GM18951 (cell line): Measurements from ENCODE around the gene PKP2.

Experiments used
- POLR2A ChIP-seq: IDR thresholded peaks from 4 replicates; pipeline ENCODE4 v1.6.1; 2011; ENCODE audit warnings: mild to moderate bottlenecking; ENCODE audit not compliant: insufficient read length, insufficient read depth; ENCODE audit errors: extremely low read depth
- in situ Hi-C: fragments of 300-500 bp; cut with MboI; formaldehyde crosslinking; loops from one replicate; pipeline ENCODE4 v1.12.0; 2022; ENCODE audit warnings: low sequenced_read_pairs, mixed read lengths, inconsistent platforms; ENCODE audit not compliant: unreplicated experiment

Gene PKP2

GRCh38 chr12:32896432-32897280 lies at the start of gene PKP2:
Gene PKP2, minus strand, starts transcription at chr12:32896777. Its CDS starts 46 bp downstream, at chr12:32896731.
- TF ChIP-seq POLR2A: no peak
- in situ Hi-C loops: no loop called here

- no peak for TF ChIP-seq POLR2A
- in situ Hi-C loops: loop anchor here (25.0 kb wide), 1 partner anchor 1068 kb away; the partner anchor contains the start of gene ALG10
Measured at GRCh38 chr12:32944195-32944594, 47.6 kb upstream of the PKP2 start.

- TF ChIP-seq POLR2A: no peak
- in situ Hi-C loops: loop anchor here (25.0 kb wide), 1 partner anchor 1072 kb away; the partner anchor contains the start of gene ALG10
Measured at GRCh38 chr12:32939801-32940200, 43.2 kb upstream of the PKP2 start.

- in situ Hi-C loops: loop anchor here (25.0 kb wide), 1 partner anchor 1085 kb away; the partner anchor contains the start of gene ALG10
- TF ChIP-seq POLR2A: no peak
Measured at GRCh38 chr12:32926963-32927362, 30.4 kb upstream of the PKP2 start.

GRCh38 chr12:32926356-32926755 lies 29.8 kb upstream of the PKP2 start:
- in situ Hi-C loops: loop anchor here (25.0 kb wide), 1 partner anchor 1086 kb away; the partner anchor contains the start of gene ALG10
- no peak for TF ChIP-seq POLR2A

- TF ChIP-seq POLR2A: no peak
- in situ Hi-C loops: no loop called here
Measured at GRCh38 chr12:32922546-32923297, 26.1 kb upstream of the PKP2 start.

GRCh38 chr12:32921397-32921796 lies 24.8 kb upstream of the PKP2 start:
- TF ChIP-seq POLR2A: no peak
- in situ Hi-C loops: no loop called here

GRCh38 chr12:32920506-32921085 lies 24.0 kb upstream of the PKP2 start:
- in situ Hi-C loops: no loop called here

GRCh38 chr12:32918890-32919801 lies 22.6 kb upstream of the PKP2 start:
- TF ChIP-seq POLR2A: no peak
- in situ Hi-C loops: no loop called here

More at GRCh38 chr12:32920506-32921085, 24.0 kb upstream of the PKP2 start:
- TF ChIP-seq POLR2A: no peak

- in situ Hi-C loops: no loop called here
- no peak for TF ChIP-seq POLR2A
Measured at GRCh38 chr12:32917094-32917611, 20.6 kb upstream of the PKP2 start.

GRCh38 chr12:32907898-32908476 lies 11.4 kb upstream of the PKP2 start:
- in situ Hi-C loops: no loop called here
- TF ChIP-seq POLR2A: no peak

GRCh38 chr12:32907166-32907565 lies 10.6 kb upstream of the PKP2 start:
- in situ Hi-C loops: no loop called here
- no peak for TF ChIP-seq POLR2A
